Neuronal stem cell (in vitro differentiated cells): ENCODE data around the gene CREM.
A peak's percentile ranks its signal among the peaks of the same experiment; 100 is the strongest.

ENCODE experiments used
- DNase-seq: peaks from one replicate; pipeline ENCODE4 v3.0.0-alpha.2; 2013; ENCODE audit warnings: low spot score
- H2AFZ ChIP-seq: one replicate; pipeline ENCODE4 v1.6.1; 2013; ENCODE audit warnings: mild to moderate bottlenecking, low read length, inconsistent platforms
- H2AK5ac ChIP-seq: 2 replicates; pipeline ENCODE4 v1.6.1; 2013; ENCODE audit warnings: low read depth, mild to moderate bottlenecking, inconsistent platforms, low read length, moderate library complexity, mixed read lengths
- H2BK120ac ChIP-seq: 2 replicates; pipeline ENCODE4 v1.6.1; 2013; ENCODE audit warnings: low read depth, mild to moderate bottlenecking, inconsistent platforms, low read length, moderate library complexity, mixed read lengths
- H2BK12ac ChIP-seq: one replicate; pipeline ENCODE4 v1.6.1; 2013; ENCODE audit warnings: low read length, inconsistent platforms
- H2BK15ac ChIP-seq: 2 replicates; pipeline ENCODE4 v1.6.1; 2013; ENCODE audit warnings: mild to moderate bottlenecking, low read length, inconsistent platforms, mixed read lengths
- H2BK5ac ChIP-seq: one replicate; pipeline ENCODE4 v1.6.1; 2013; ENCODE audit warnings: inconsistent platforms, mild to moderate bottlenecking, low read length, moderate library complexity
- H3K14ac ChIP-seq: one replicate; pipeline ENCODE4 v1.6.1; 2013; ENCODE audit warnings: low read length, inconsistent platforms
- H3K18ac ChIP-seq: 2 replicates; pipeline ENCODE4 v1.6.1; 2013; ENCODE audit warnings: low read length, inconsistent platforms
- H3K23ac ChIP-seq: 2 replicates; pipeline ENCODE4 v1.6.1; 2013; ENCODE audit warnings: low read depth, mild to moderate bottlenecking, mixed read lengths, low read length, inconsistent platforms; ENCODE audit not compliant: poor library complexity
- H3K27ac ChIP-seq: replicated peaks from 3 replicates; pipeline ENCODE4 v1.5.1; 2013; ENCODE audit warnings: low read length, inconsistent platforms
- H3K27me3 ChIP-seq, 3 experiments: 2 replicates each; pipeline ENCODE4 v1.6.1; 2013; ENCODE audit warnings: low read length in 3 of 3, mild to moderate bottlenecking in 2 of 3, inconsistent platforms in 1 of 3, low read depth in 1 of 3, mixed read lengths in 1 of 3, moderate library complexity in 1 of 3; ENCODE audit not compliant: control insufficient read depth in 3 of 3, insufficient read depth in 3 of 3
- H3K36me3 ChIP-seq, 2 donors: replicated peaks in 1 of 2; 2 replicates each; pipeline ENCODE4 v1.6.1; 2013; ENCODE audit warnings: low read length in 2 of 2; ENCODE audit not compliant: control insufficient read depth in 2 of 2, insufficient read depth in 2 of 2
- H3K4ac ChIP-seq: 2 replicates; pipeline ENCODE4 v1.6.1; 2013; ENCODE audit warnings: inconsistent platforms, mild to moderate bottlenecking, low read length, moderate library complexity
- H3K4me1 ChIP-seq, 2 donors: 1 replicate in 1 of 2; 2 replicates in 1 of 2; pipeline ENCODE4 v1.6.1; 2013; ENCODE audit warnings: low read length in 2 of 2, low read depth in 1 of 2; ENCODE audit not compliant: control insufficient read depth in 2 of 2, insufficient read depth in 1 of 2
- H3K4me2 ChIP-seq: one replicate; pipeline ENCODE4 v1.6.1; 2013; ENCODE audit warnings: mild to moderate bottlenecking, low read length, inconsistent platforms; ENCODE audit not compliant: insufficient read depth, poor library complexity, severe bottlenecking
- H3K4me3 ChIP-seq, 2 donors: 2 replicates each; pipeline ENCODE4 v1.5.1; 2013; ENCODE audit warnings: low read length in 2 of 2, mild to moderate bottlenecking in 2 of 2, inconsistent platforms in 1 of 2, moderate library complexity in 1 of 2
- H3K79me1 ChIP-seq: one replicate; pipeline ENCODE4 v1.6.1; 2013; ENCODE audit warnings: low read depth, mild to moderate bottlenecking, inconsistent platforms, low read length, moderate library complexity
- H3K9ac ChIP-seq: one replicate; pipeline ENCODE4 v1.6.1; 2013; ENCODE audit warnings: mild to moderate bottlenecking, low read depth, low read length, inconsistent platforms; ENCODE audit not compliant: poor library complexity
- H3K9me3 ChIP-seq, 2 donors: replicated peaks in 1 of 2; 2 replicates each; pipeline versions ENCODE3 to v1.6.1; 2013; ENCODE audit warnings: low read length in 2 of 2, mild to moderate bottlenecking in 2 of 2, inconsistent platforms in 1 of 2, low read depth in 1 of 2, mixed read lengths in 1 of 2, moderate library complexity in 1 of 2; ENCODE audit not compliant: control insufficient read depth in 2 of 2, insufficient read depth in 1 of 2
- H4K8ac ChIP-seq: one replicate; pipeline ENCODE4 v1.6.1; 2013; ENCODE audit warnings: low read depth, mild to moderate bottlenecking, inconsistent platforms, low read length, moderate library complexity
- H4K91ac ChIP-seq: one replicate; pipeline ENCODE4 v1.6.1; 2013; ENCODE audit warnings: low read length, low read depth, mild to moderate bottlenecking, inconsistent platforms; ENCODE audit not compliant: poor library complexity
- WGBS, 2 donors: extraction: QIAGEN DNeasy Blood & Tissue Kit; methylation state at CpG; one replicate each; pipeline ENCODE4 v1.1.7; 2013; ENCODE audit warnings: missing lambda C conversion rate in 2 of 2, mixed read lengths in 1 of 2; ENCODE audit not compliant: insufficient read length in 2 of 2, insufficient replicate concordance in 1 of 2; ENCODE audit errors: extremely low coverage in 2 of 2; 5-methylcytosine and 5-hydroxymethylcytosine counted together

Gene CREM

DNA sequence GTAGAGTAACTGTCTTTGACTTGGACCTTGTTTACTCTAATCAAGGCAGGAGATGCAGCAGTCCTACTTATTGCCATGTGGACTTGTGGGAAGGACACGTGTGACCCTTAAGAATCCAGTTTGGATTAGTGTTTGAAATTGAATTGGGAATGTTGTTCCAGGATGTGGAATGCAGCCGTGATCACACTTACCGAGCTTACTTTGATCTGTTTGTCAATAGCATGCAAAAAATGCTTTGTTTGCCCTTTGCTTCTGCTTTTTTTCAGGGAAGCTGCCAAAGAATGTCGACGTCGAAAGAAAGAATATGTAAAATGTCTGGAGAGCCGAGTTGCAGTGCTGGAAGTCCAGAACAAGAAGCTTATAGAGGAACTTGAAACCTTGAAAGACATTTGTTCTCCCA, 84.7 kb downstream of the CREM start:
- Histone ChIP-seq H3K27me3 (no peaks in the 10 kb centered on the region), H2AFZ (no peak overlapping the region), H3K4me3 (no peak overlapping the region), H3K4me1 (peaks cover 12 to 14% of the 10 kb centered on the region in 2 donors), H3K14ac (no peak overlapping the region), H3K4me2 (no peak overlapping the region), H4K91ac (no peak overlapping the region), H2BK15ac (no peak overlapping the region), H3K23ac (no peak overlapping the region), H2BK12ac (no peak overlapping the region), H4K8ac (no peak overlapping the region), H2AK5ac (no peak overlapping the region), H2BK120ac (no peak overlapping the region), H3K4ac (no peak overlapping the region), H2BK5ac (no peak overlapping the region), H3K9ac (no peak overlapping the region), H3K79me1 (no peaks in the 10 kb centered on the region), H3K27ac (no peak overlapping the region), H3K36me3 (peaks cover 0 to 5% of the 10 kb centered on the region in 2 donors), H3K18ac (no peak overlapping the region), H3K9me3 (no peaks in the 10 kb centered on the region)
- no peak for DNase-seq
- WGBS, 2 donors, result no CpG with 5 or more reads among the region's 7 CpGs

DNA sequence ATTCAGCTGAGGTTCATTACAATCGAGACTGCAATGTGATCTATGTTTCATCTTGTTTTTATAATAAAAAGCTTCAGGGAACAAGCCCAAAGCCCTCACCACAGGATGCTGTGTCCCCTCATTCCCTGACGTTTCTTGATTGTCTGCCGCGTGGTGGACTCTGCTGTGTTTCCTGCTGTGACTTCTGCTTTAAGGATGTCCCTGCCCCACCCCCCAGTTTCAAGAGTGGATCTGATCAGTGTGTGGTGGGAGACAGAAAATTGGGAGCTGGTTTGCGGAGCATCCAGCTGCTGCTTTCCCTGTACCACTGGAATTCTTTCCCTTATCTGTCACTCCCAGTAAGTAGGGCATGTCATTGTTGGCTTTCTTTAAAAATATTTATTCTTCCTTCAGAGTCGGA, 86.2 kb downstream of the CREM start:
- Histone ChIP-seq H3K18ac (peak overlapping the region; percentile 51), H3K4me2 (no peak overlapping the region), H3K27ac (no peak overlapping the region), H2BK120ac (no peak overlapping the region), H2BK5ac (no peak overlapping the region), H3K4me3 (no peak overlapping the region), H3K23ac (no peak overlapping the region), H4K8ac (no peak overlapping the region), H2BK15ac (no peak overlapping the region), H2BK12ac (no peak overlapping the region), H2AK5ac (no peak overlapping the region), H3K36me3 (peaks cover 0 to 2% of the 10 kb centered on the region in 2 donors), H3K4ac (no peak overlapping the region), H3K14ac (no peak overlapping the region), H3K4me1 (peaks cover 12 to 18% of the 10 kb centered on the region in 2 donors), H3K9me3 (no peaks in the 10 kb centered on the region), H3K79me1 (no peaks in the 10 kb centered on the region), H3K27me3 (no peaks in the 10 kb centered on the region), H3K9ac (peak overlapping the region; percentile 73), H4K91ac (no peak overlapping the region), H2AFZ (no peak overlapping the region)
- DNase-seq, result no peak
- no CpG with 5 or more reads among the region's 6 CpGs for WGBS, 2 donors

DNA sequence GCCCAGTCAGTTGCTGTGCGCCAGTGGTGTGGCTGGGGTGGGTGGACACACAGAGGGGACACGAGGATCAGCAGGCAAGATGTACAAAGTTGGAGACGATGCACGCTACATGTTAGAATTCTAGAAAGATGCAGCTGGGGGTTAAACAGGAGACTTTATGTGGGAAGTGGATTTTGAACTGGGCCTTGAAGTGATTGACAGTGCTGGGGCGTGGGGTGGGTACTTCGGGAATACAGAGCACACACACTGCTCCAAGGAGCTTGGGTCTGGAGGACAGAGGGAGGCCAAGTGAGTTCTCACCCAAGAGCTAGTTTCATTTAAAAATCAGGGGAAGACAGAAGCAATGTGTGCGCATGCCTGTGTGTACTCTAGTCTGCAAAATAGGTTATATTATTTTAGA, 87.1 kb downstream of the CREM start:
- H2BK12ac ChIP-seq, result no peak overlapping the region
- no peak overlapping the region for H3K4me2 ChIP-seq
- no peak overlapping the region for H2BK5ac ChIP-seq
- no peak overlapping the region for H2AFZ ChIP-seq
- no peaks in the 10 kb centered on the region for H3K9me3 ChIP-seq
- H3K14ac ChIP-seq, result no peak overlapping the region
- H3K4me3 ChIP-seq, result no peak overlapping the region
- no peak overlapping the region for H2BK15ac ChIP-seq
- H3K18ac ChIP-seq, result no peak overlapping the region
- peaks cover 0 to 2% of the 10 kb centered on the region in 2 donors for H3K36me3 ChIP-seq
- H3K27ac ChIP-seq, result no peak overlapping the region
- no peak overlapping the region for H3K23ac ChIP-seq
- H2AK5ac ChIP-seq, result no peak overlapping the region
- H4K8ac ChIP-seq, result no peak overlapping the region
- H3K4me1 ChIP-seq, result peaks cover 13 to 18% of the 10 kb centered on the region in 2 donors
- WGBS, 2 donors, result no CpG with 5 or more reads among the region's 7 CpGs
- no peak overlapping the region for H4K91ac ChIP-seq
- no peaks in the 10 kb centered on the region for H3K27me3 ChIP-seq
- H2BK120ac ChIP-seq, result no peak overlapping the region
- no peaks in the 10 kb centered on the region for H3K79me1 ChIP-seq
- no peak overlapping the region for H3K4ac ChIP-seq
- H3K9ac ChIP-seq, result no peak overlapping the region
- DNase-seq, result no peak

- Histone ChIP-seq H3K9me3 (no peaks in the 10 kb centered on the region), H2BK120ac (no peak overlapping the region), H3K4me3 (no peak overlapping the region), H4K91ac (no peak overlapping the region), H4K8ac (no peak overlapping the region), H3K9ac (no peak overlapping the region), H3K27ac (no peak overlapping the region), H2AK5ac (no peak overlapping the region), H3K4me1 (peaks cover 13 to 17% of the 10 kb centered on the region in 2 donors), H3K36me3 (peaks cover 0 to 2% of the 10 kb centered on the region in 2 donors), H2BK12ac (no peak overlapping the region), H3K23ac (no peak overlapping the region), H3K4ac (no peak overlapping the region), H3K14ac (peak overlapping the region; percentile 33), H2AFZ (no peak overlapping the region), H2BK5ac (no peak overlapping the region), H3K18ac (peak overlapping the region; percentile 23), H3K79me1 (no peaks in the 10 kb centered on the region), H3K27me3 (no peaks in the 10 kb centered on the region), H3K4me2 (no peak overlapping the region), H2BK15ac (no peak overlapping the region)
- DNase-seq, result no peak
- WGBS, 2 donors, result no CpG with 5 or more reads among the region's 19 CpGs
These were observed 88.0 kb downstream of the CREM start for GRCh38 chr10:35214607-35215020.
